Subcutaneous adipose tissue (tissue), 4 donors: ENCODE measurements around the gene FGGY. TPM values are rescaled to one million over a fixed set of nuclear protein-coding genes. Genes with fewer than 3 reads are reported as not detected.

ENCODE experiments used
- CTCF ChIP-seq: fragments of 450-650 bp; IDR thresholded peaks from one replicate; pipeline ENCODE4 v1.5.1; 2016; ENCODE audit warnings: low read depth, mild to moderate bottlenecking, control low read depth, antibody characterized with exemption, moderate library complexity
- total RNA-seq, 4 donors: library from RNA; depleted of rRNA; stranded (reverse); fragments of >200 nt; gene quantifications; one replicate each; pipeline ENCODE4 v1.1.0, GENCODE V29; 2016

FGGY gene
- total RNA-seq, 4 donors from 2014 or later = 7.8 to 19.2 (median 12.5) TPM

- no peak for TF ChIP-seq CTCF
These were observed 67.1 kb downstream of the FGGY start for GRCh38 chr1:59364037-59364436.

GRCh38 chr1:59366346-59366745 is 69.5 kb downstream of the FGGY start:
- no peak for TF ChIP-seq CTCF

GRCh38 chr1:59367301-59368007 is 70.6 kb downstream of the FGGY start:
- no peak for TF ChIP-seq CTCF

- no peak for TF ChIP-seq CTCF
These were observed 71.2 kb downstream of the FGGY start for GRCh38 chr1:59368008-59368670.

- TF ChIP-seq CTCF = no peak
These were observed 78.7 kb downstream of the FGGY start for GRCh38 chr1:59375321-59376220.

GRCh38 chr1:59377350-59377904 is 80.5 kb downstream of the FGGY start:
- no peak for TF ChIP-seq CTCF
